Stimulated activated CD8-positive, alpha-beta memory T cell treated with anti-CD3 and anti-CD28 coated beads, Interleukin-7, amount 100 ng/mL, for 48 hours (primary cell): Measurements from ENCODE around the gene L3MBTL4.
"Not testable (repeated sequence)": the region's sequence is repeated elsewhere in the genome, so short reads cannot be mapped to it uniquely, and the experiment has no call there.

Experiments used
- DNase-seq, 2 donors: peaks; one replicate each; pipeline ENCODE4 v3.0.0-alpha.2; 2020; ENCODE audit warnings: low read depth in 1 of 2; ENCODE audit errors: extremely low read depth in 1 of 2

Gene L3MBTL4

GRCh38 chr18:6315517-6316331 is 99.0 kb downstream of the L3MBTL4 start:
- no peak for DNase-seq

GRCh38 chr18:6313415-6313814 is 101.3 kb downstream of the L3MBTL4 start:
- no peak for DNase-seq

- DNase-seq: no peak
Observed at GRCh38 chr18:6311456-6312215, 103.1 kb downstream of the L3MBTL4 start.

GRCh38 chr18:6310714-6311113 is 104.0 kb downstream of the L3MBTL4 start:
- no peak for DNase-seq

GRCh38 chr18:6297875-6298274 is 116.8 kb downstream of the L3MBTL4 start:
- no peak for DNase-seq

GRCh38 chr18:6294148-6294784 is 120.4 kb downstream of the L3MBTL4 start:
- no peak for DNase-seq

- no peak for DNase-seq
Observed at GRCh38 chr18:6289843-6290242, 124.9 kb downstream of the L3MBTL4 start.

GRCh38 chr18:6286585-6286984 is 128.1 kb downstream of the L3MBTL4 start:
- no peak for DNase-seq

GRCh38 chr18:6284761-6285160 is 129.9 kb downstream of the L3MBTL4 start:
- no peak for DNase-seq

GRCh38 chr18:6284300-6284699 is 130.4 kb downstream of the L3MBTL4 start:
- no peak for DNase-seq

GRCh38 chr18:6281874-6282273 is 132.8 kb downstream of the L3MBTL4 start:
- DNase-seq: no peak

- DNase-seq: no peak
Observed at GRCh38 chr18:6280211-6280743, 134.4 kb downstream of the L3MBTL4 start.

- DNase-seq: no peak
Observed at GRCh38 chr18:6279308-6279707, 135.4 kb downstream of the L3MBTL4 start.

GRCh38 chr18:6273423-6273822 is 141.3 kb downstream of the L3MBTL4 start:
- no peak for DNase-seq

- DNase-seq: not testable (repeated sequence)
Observed at GRCh38 chr18:6272144-6272543, 142.6 kb downstream of the L3MBTL4 start.

- DNase-seq: no peak
Observed at GRCh38 chr18:6271585-6271984, 143.1 kb downstream of the L3MBTL4 start.

GRCh38 chr18:6270771-6271216 is 143.9 kb downstream of the L3MBTL4 start:
- DNase-seq: no peak

GRCh38 chr18:6269660-6270332 is 144.9 kb downstream of the L3MBTL4 start:
- DNase-seq: no peak

- no peak for DNase-seq
Observed at GRCh38 chr18:6266212-6266611, 148.5 kb downstream of the L3MBTL4 start.

GRCh38 chr18:6261938-6262337 is 152.8 kb downstream of the L3MBTL4 start:
- DNase-seq: no peak

- DNase-seq: not testable (repeated sequence)
Observed at GRCh38 chr18:6259324-6259723, 155.4 kb downstream of the L3MBTL4 start.
